Neural cell (in vitro differentiated cells): Measurements from ENCODE around the gene NTPCR.

Source experiments
- CTCF ChIP-seq: fragments of 450-650 bp; IDR thresholded peaks from 2 replicates; pipeline ENCODE4 v1.5.1; 2014; ENCODE audit warnings: antibody characterized with exemption, mild to moderate bottlenecking, moderate library complexity; ENCODE audit not compliant: poor library complexity, severe bottlenecking
- EP300 ChIP-seq: fragments of 450-650 bp; conservative IDR thresholded peaks from 2 replicates; pipeline ENCODE4 v1.6.1; 2014; ENCODE audit warnings: antibody characterized with exemption, mild to moderate bottlenecking, moderate library complexity; ENCODE audit not compliant: poor library complexity, severe bottlenecking
- POLR2AphosphoS5 ChIP-seq: IDR thresholded peaks from 2 replicates; pipeline ENCODE4 v1.6.1; 2012
- RAD21 ChIP-seq: fragments of 450-650 bp; conservative IDR thresholded peaks from 2 replicates; pipeline ENCODE4 v1.6.1; 2014; ENCODE audit warnings: antibody characterized with exemption, mild to moderate bottlenecking, moderate library complexity
- REST ChIP-seq: IDR thresholded peaks from 2 replicates; pipeline ENCODE4 v1.6.1; 2012; ENCODE audit warnings: borderline replicate concordance
- SMC3 ChIP-seq: fragments of 450-650 bp; conservative IDR thresholded peaks from 2 replicates; pipeline ENCODE4 v1.6.1; 2014; ENCODE audit warnings: antibody characterized with exemption, mild to moderate bottlenecking, moderate library complexity; ENCODE audit not compliant: poor library complexity
- TAF1 ChIP-seq: IDR thresholded peaks from 2 replicates; pipeline ENCODE4 v1.6.1; 2012; ENCODE audit warnings: low read depth

DNA sequence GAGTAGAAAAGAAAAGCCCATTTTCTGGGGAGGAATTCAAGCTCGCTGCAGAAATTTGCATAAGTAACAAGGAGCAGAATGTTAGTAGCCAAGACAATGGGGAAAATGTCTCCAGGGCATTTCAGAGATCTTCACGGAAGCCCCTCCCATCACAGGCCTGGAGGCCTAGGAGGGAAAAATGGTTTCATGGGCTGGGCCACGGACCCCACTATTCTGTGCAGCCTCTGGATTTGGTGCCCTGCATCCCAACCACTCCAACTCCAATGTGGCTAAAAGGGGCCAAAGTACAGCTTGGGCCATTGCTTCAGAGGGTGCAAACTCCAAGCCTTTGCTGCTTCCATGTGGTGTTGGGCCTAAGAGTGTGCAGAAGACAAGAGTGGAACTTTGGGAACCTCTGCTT is 43.1 kb downstream of the NTPCR start:
- no peak for TF ChIP-seq REST
- no peak for TF ChIP-seq CTCF
- TF ChIP-seq TAF1, result no peak
- TF ChIP-seq SMC3, result no peak
- TF ChIP-seq RAD21, result no peak
- no peak for TF ChIP-seq POLR2AphosphoS5
- no peak for TF ChIP-seq EP300
